Measurements from ENCODE around the gene MAGEB3. TPM values are rescaled to one million over a fixed set of nuclear protein-coding genes. Genes with fewer than 3 reads are reported as not detected.
"Not testable (repeated sequence)": the region's sequence is repeated elsewhere in the genome, so short reads cannot be mapped to it uniquely, and the experiment has no call there.

MAGEB3 gene, protein sequence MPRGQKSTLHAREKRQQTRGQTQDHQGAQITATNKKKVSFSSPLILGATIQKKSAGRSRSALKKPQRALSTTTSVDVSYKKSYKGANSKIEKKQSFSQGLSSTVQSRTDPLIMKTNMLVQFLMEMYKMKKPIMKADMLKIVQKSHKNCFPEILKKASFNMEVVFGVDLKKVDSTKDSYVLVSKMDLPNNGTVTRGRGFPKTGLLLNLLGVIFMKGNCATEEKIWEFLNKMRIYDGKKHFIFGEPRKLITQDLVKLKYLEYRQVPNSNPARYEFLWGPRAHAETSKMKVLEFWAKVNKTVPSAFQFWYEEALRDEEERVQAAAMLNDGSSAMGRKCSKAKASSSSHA
- not detected for total RNA-seq
- long read RNA-seq = 0 reads

DNA sequence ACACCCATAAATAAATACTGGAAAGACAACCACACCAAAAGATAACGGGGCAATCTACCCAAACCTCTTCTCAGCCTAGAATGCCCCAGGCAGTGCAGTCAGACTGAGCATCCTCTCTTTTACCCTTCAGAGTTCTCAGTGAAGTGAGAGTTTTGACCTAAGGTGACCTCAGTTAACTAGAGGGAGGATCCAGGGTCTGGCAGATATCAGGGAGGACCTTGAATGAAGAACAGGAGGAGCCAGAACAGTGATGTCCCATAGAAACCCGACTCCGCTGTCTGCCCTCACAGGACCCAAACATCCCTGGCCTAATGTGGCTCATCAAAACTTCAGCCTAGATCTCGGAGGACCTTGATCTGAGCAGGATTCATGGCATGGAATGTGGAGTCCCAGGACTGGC is at the start of gene MAGEB3:
Gene MAGEB3 (plus strand): TSS at position 263 of the 400 bp plus-strand sequence. CDS start 5,268 bp downstream, outside the sequence.
- no peak for DNase-seq (ENCODE audit: low spot score)
- intact Hi-C loops (cut with DNase I) = no loop called here

DNA sequence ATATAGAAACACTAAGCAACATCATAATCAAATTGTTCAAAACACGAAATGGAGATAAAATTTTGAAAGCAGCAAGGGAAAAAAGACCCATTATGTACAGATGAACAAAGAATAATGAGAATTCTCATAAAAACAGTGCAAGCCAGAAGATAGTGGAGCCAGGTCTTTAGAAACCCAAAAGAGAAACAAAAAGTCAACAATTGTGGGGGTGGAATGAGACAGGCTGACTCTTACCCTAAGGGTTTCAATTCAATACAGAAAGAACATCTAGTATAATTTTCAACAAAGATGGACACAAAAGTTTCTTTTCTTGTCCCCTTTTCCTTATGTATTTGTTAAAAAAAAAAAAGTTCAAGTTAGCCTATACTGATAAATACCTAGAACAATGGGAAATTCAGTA is 49.1 kb upstream of the MAGEB3 start:
- intact Hi-C loops (cut with DNase I) = no loop called here
- no peak for DNase-seq (ENCODE audit: low spot score)

DNA sequence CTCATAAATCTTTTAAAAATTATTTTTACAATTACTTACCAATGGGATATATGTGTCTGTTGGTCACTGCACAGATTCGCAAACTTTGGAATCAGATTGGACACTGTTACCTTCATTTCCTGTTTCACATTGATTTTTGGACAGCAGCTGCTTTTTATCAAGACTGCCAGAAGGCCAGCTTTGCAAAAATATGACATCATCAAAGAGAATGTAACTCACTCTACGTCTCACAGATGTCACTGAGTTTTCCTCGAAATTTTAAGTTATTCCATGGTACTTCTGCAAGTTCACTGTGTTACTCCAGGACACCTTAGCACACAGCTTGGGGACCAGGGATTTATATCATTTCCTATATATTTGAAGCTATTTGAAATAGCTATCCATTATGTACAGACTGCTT is 46.9 kb upstream of the MAGEB3 start:
- DNase-seq (ENCODE audit: low spot score) = no peak
- intact Hi-C loops (cut with DNase I) = no loop called here

DNA sequence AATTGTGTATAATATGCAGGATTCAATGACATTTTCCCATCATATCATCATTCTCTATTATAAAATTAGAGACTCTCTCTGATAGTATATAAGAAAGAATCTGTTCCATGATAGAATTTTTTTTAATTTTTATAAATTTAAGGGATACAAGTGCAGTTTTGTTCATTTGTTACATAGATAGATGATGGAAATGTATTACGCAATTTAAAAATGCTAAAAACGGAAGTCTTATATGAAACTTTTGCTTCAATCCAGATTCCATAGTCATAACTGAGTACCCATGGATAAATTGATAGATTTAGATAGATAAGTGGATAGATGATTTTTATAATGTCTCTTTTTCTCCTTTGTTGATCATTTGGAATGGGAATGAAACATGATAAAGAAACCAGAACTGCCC is 40.0 kb upstream of the MAGEB3 start:
- intact Hi-C loops (cut with DNase I) = no loop called here

DNA sequence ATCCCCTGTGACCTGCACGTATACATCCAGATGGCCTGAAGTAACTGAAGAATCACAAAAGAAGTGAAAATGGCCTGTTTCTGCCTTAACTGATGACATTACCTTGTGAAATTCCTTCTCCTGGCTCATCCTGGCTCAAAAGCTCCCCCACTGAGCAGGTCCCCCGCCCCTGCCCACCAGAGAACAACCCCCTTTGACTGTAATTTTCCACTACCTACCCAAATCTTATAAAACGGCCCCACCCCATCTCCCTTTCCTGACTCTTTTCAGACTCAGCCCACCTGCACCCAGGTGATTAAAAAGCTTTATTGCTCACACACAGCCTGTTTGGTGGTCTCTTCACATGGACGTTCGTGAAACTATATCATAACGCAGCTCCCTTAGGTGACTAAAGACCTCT is 36.5 kb upstream of the MAGEB3 start:
- intact Hi-C loops (cut with DNase I); DNase-seq (ENCODE audit: low spot score): not testable (repeated sequence)

More for the DNA sequence above, 40.0 kb upstream of the MAGEB3 start:
- DNase-seq (ENCODE audit: low spot score) = no peak

DNA sequence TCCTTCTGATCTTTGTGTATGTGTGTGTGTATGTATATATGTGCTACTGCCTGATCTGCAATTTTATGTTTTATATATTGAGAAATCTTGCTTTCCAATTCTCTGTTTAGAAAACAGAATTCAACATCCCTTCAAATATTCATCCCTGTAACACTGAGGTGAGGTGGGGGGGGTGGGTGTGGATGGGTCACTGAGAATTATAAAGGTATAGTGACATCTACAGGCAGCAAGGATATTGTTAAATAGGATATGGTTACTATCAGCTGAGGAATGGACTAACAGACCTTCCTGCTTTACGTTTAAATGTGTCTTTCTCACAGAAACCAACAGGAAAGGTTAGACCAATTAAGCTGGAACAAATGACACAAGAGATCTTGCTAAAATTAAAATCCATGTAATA is 34.1 kb upstream of the MAGEB3 start:
- intact Hi-C loops (cut with DNase I) = no loop called here

DNA sequence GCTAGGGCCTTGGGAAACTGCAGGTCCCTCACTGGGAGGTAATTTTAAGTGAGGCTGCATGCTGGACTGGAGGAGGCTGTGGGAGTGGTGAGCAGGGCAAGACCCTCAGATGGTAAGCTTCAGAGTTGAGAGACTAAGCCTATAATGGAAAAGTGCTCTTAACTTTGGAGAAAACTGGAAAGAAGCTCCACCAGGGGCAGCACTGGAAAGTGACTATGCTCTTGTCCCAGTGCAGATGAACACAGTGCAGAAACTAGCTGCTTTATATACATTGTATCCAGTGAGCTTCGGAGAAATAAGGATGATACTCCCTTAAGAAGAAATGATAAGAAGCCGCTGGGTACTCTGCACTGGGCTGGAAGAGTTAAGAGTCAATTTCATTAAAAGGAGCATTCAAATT is 18.3 kb upstream of the MAGEB3 start:
- DNase-seq (ENCODE audit: low spot score) = no peak
- intact Hi-C loops (cut with DNase I) = no loop called here

More for the DNA sequence above, 34.1 kb upstream of the MAGEB3 start:
- DNase-seq (ENCODE audit: low spot score) = no peak

DNA sequence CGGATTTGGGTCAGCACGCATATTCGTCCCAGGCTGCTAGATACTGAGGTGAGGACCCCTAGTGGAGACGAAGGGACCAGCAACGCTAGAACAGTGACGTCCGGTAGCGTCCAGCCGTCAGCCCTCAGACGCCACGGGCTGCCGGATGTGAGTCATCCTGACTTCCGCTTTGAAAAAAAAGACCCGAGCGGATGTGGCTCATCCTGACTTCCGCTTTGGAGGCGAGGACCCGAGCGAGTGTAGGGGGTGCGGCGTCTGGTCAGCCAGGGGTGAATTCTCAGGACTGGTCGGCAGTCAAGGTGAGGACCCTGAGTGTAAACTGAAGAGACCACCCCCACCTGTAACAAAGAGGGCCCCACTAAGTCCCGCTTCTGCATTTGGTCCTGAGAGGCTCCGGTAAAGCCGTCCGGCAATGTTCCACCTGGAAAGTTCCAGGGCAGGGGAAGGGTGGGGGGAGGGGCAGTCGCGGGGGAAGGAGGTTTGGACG is 15.1 kb upstream of the MAGEB3 start, which contains the start of gene MAGEB2:
Gene MAGEB2 (plus strand): TSS at position 207 of the 487 bp plus-strand sequence. CDS start 3,018 bp downstream, outside the sequence.
- DNase-seq (ENCODE audit: low spot score) = no peak
- intact Hi-C loops (cut with DNase I) = no loop called here

DNA sequence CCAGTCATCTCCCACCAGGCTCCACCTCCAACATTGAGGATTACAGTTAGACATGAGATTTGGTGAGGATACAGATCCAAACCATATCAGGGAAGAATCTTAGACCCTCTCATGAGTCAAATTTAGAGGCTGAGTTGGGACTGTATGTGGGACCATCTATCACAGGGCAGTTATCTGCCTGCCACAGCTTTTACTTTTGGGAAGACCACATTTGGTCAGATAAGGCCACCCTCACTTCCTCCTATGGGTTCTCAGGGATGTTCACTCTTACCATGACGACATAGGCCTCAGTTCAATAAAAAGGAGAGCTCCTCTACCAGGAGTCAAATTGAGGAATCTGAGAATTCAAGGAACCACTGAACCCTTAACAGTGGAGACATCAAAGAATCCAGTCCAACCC is 13.0 kb upstream of the MAGEB3 start:
- no peak for DNase-seq (ENCODE audit: low spot score)
- intact Hi-C loops (cut with DNase I) = no loop called here

DNA sequence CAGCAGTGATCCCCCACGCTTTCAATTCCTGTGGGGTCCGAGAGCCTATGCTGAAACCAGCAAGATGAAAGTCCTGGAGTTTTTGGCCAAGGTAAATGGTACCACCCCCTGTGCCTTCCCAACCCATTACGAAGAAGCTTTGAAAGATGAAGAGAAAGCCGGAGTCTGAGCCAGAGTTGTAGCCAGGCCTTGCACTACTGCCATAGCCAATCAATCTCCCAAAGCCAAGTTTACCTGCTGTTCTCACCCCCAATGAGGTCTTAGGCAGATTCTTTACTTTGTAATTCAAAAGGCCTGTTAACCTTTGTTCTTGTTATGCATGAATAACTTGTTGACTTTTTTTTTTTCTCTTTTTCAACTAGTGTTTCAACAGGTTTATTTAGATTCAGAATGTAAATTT is 11.1 kb upstream of the MAGEB3 start:
- intact Hi-C loops (cut with DNase I) = no loop called here
- no peak for DNase-seq (ENCODE audit: low spot score)

DNA sequence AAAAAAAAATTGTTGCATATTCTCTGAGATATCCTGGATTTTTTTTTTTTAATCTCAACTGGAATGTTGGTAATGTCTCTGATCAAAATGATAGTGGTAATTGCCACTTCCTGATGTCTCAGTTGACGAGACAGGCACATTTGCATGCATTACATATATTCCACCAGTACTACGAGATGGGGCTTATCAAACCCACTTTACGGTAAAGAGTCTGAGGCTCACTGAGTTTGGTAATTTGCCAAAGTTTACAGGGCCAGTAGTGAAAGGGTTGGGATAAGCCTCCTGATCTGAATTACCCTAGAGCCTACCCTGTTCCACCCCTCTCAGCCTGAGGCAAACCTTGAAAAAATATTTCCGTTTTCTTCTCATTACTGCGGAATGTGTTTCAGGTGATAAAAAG is 9.8 kb upstream of the MAGEB3 start:
- no peak for DNase-seq (ENCODE audit: low spot score)
- intact Hi-C loops (cut with DNase I) = no loop called here

DNA sequence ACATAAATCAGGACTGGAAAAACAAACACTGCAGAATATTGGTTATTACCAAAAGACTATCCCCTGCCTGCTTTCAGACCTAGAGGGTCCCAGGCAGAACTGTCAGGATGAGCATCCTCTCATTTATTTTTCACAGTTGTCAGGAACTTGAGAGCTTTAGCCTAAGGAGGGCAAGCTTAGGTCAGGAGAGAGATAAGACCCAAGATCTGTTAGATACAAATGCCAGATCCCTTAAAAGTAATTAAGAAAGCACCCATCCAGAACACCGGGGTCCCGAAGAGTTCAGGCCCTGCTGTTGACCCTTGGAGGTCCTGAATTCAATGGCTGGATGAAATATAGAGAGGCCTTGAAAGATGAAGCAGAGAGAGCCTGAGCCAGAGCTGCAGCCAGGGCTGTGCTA is 5.9 kb upstream of the MAGEB3 start:
- intact Hi-C loops (cut with DNase I) = no loop called here
- DNase-seq (ENCODE audit: low spot score) = no peak

DNA sequence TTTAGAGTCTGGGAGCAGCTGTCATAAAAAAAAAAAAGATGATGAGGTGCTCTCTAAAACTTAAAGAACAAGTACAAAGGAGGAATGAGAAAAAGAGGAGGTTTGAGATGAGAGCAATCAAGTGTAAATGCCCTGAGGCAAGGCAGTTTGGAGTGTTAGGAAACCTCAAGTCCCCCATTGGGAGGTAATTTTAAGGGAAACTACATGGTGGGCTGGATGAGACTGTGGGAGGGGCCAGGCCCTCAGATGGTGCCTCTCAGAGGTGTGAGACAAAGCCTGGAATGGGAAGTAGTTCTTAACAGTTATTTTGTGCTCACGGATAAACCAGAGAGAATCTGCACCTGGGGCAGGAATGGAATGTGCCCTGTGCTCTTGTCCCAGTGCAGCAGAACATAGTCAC is 1.9 kb upstream of the MAGEB3 start:
- intact Hi-C loops (cut with DNase I) = no loop called here
- DNase-seq (ENCODE audit: low spot score) = no peak

DNA sequence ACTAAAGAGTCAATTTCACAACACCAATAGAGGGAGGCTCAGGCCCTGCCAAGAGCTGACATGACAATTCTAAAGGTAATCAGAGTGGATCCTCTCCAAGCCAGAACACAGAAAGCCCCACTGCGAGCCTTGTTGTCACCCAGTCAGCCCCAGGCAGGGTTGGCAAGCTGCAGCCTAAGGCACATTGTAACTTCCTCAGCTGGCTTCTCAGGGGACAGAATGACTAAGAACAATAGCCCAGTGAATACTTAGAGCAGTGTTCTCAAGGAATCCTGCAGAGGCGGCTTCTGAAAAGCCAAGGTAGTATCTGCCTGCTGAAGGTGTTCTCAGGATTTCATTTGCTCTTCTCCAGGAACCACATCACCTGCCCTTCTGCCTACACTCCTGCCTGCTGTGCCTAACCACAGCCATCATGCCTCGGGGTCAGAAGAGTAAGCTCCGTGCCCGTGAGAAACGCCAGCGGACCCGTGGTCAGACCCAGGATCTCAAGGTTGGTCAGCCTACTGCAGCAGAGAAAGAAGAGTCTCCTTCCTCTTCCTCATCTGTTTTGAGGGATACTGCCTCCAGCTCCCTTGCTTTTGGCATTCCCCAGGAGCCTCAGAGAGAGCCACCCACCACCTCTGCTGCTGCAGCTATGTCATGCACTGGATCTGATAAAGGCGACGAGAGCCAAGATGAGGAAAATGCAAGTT is 11.4 kb downstream of the MAGEB3 start, which contains the start of gene MAGEB4:
Gene MAGEB4 (plus strand): TSS at position 277 of the 692 bp plus-strand sequence. CDS start 136 bp downstream, at position 413.
- DNase-seq (ENCODE audit: low spot score) = no peak
- intact Hi-C loops (cut with DNase I) = no loop called here

DNA sequence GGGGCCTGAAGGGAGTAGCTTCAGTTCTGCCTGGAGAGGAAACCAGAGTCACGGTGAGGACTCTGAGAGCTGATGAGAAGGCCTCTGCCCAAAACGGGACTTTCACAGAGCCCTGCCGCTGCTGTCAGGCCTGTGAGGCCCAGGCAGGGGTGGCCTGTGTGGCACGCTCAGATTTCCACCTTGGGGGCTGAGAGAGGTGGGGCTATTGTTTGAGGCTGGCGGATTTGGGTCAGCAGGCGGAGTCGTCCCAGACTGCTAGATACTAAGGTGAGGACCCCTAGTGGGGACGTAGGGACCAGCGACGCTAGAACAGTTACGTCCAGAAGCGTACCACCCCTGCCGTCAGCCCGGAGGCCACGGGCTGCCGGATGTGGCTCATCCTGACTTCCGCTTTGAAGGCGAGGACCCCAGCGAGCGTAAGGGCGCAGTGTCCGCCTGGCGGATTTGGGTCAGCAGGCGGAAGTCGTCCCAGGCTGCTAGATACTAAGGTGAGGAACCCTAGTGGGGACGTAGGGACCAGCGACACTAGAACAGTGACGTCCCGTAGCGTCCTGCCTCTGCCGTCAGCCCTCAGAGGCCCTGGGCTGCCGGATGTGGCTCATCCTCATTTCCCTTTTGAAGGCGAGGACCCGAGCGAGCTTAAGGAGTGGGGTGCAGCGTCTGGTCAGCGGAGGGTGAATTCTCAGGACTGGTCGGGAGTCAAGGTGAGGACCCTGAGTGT is 16.5 kb downstream of the MAGEB3 start, which contains the start of gene MAGEB1:
Gene MAGEB1 (plus strand): TSS at position 378 of the 721 bp plus-strand sequence. CDS start 3,348 bp downstream, outside the sequence.
- intact Hi-C loops (cut with DNase I) = no loop called here
- no peak for DNase-seq (ENCODE audit: low spot score)

DNA sequence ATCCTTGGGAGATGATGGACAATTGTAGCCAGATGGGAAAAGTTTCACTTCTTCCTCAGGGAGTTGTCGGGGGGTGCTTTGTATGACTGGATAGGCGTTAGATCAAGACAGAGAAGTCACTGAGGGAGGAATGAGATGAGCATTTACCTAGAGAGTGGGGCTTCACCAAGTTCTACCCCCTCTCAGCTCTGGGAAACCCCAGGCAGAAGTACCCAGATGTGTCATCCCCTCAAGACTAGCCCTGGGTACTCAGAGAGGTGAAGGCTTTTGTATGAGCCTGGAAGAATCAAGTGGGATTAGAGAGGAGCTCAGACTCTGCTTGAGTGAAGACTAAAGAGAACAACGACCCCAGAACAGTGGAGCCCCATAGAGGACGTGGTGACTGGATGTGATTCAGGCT is 18.4 kb downstream of the MAGEB3 start:
- DNase-seq (ENCODE audit: low spot score) = no peak
- intact Hi-C loops (cut with DNase I) = no loop called here

DNA sequence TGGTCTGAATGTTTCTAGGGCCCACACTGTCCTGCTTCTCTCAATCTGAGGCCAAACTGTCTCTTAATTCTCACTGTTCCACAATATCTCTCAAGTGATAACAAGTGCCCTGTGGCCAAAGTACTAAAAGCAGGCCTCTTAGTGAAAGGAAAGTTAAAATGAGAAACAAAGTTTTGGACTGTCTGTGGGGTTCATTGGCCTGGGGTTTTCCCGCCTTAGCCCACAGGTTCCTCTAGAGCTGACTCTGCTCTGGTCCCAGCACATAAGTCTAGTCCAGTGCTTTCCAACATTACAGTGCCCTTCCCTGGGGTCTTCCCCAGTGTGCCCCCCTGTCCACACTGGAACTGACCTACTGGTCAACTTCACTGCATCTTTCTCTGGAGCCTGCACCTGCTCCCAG is 22.8 kb downstream of the MAGEB3 start:
- DNase-seq (ENCODE audit: low spot score) = no peak
- intact Hi-C loops (cut with DNase I) = no loop called here

DNA sequence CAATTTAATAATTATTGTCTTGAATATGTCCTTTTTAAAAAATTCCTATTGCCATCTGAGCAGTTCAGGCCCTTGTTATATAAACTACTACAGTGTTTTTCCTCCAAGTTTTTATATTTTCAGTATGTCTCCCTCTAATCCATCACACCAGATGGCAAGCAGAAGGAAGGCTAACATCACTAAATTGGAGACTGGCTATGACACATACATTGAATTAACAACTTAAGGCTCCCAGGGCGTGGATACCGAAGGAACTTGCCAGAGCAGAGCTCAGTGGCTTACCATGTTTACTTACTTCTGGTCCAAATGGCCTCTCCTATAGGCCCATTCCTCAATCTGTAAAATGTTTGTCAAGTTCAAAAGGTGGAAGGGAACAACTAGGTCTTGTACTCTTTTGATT is 29.5 kb downstream of the MAGEB3 start:
- intact Hi-C loops (cut with DNase I) = no loop called here
- DNase-seq (ENCODE audit: low spot score) = no peak

DNA sequence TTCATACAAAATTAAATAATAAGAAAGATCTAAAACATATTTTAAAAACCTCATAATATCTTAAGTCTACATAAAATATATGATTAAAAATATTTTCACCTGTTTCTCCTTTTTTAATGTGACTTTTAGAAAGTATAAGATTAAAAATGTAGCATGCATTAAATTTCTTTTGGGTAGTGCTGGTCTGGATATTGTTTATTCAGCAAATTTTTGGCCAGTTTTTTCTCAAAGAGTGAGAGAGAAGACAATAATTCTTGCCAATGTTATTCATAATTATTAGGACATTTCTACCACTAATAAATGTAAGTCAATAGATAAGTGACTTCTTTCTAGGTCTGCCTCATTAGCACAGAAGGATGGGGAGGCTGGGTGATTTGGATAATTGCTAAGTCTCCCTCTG is 30.6 kb downstream of the MAGEB3 start:
- intact Hi-C loops (cut with DNase I) = no loop called here
- no peak for DNase-seq (ENCODE audit: low spot score)

DNA sequence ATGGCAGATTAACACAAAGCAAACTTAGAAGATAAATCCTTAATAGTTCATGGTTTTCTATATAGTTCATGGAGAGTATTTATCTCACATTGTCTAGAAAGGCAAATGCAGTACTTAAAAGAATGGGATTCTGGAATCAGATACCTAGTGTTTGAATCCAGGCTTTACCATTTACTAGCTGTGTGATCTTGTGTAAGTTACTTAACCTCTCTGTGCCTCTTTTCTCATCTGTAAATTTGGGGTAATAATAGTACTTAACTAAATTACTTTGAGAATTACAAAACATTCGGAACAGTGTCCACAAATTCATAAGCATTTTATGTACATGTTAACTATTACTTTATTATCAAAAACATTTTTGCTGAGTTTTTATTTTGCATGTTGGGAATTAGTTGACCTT is 32.3 kb downstream of the MAGEB3 start:
- DNase-seq (ENCODE audit: low spot score) = no peak
- intact Hi-C loops (cut with DNase I) = no loop called here
